ENCODE data around the gene UNG. TPM values are rescaled to one million over a fixed set of nuclear protein-coding genes. Genes with fewer than 3 reads are reported as not detected.

The UNG gene
- total and polyA plus RNA-seq, 2 of the 8 experiments (the other 6 are each of a cell fraction or from before 2014, with no cell fraction given): 71.6 to 163 TPM

GRCh38 chr12:109098183-109098604 is 797 bp downstream of the UNG start (continued):
- TF ChIP-seq HDAC2 (IDR thresholded peaks at IDR 0.05; ENCODE audit: borderline replicate concordance in 1 of 2, low read depth in 2 of 2, low read length in 2 of 2) (0 out of 4 replicates have a peak, but pooled peaks of 1 of the 2 experiments have one; percentile 7), TBP (IDR thresholded peaks at IDR 0.05; ENCODE audit: low read depth, low read length) (peak; percentile 57; the same call in 1 of the 2 replicates)
